ENCODE data around the gene PKD2L2. TPM values are rescaled to one million over a fixed set of nuclear protein-coding genes. Genes with fewer than 3 reads are reported as not detected.

The PKD2L2 gene
- total and polyA plus RNA-seq, 10 of the 15 experiments (the other 5 are each of a cell fraction or from before 2014, with no cell fraction given), result 0.11 to 0.86 (median 0.26) TPM; not detected in 4

DNA sequence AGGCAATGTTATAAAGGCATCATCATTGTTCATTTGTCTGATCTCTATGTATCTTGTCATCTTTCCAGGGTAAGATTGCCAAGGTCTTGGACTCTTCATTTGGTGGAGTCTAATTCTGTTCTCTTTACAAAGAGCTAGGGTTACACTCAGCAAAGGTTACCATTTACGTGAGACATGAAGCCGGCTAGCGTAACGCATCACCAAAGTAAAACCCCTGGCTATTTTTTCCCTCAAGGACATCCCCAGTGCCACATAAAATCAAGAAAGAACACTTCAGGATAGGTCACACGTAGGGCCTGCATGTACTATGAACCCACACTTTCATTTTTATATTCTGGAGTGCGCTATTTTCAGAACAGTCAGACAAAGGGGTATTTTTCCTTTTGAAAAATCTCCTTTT, 41.6 kb upstream of the PKD2L2 start (continued):
- TF ChIP-seq RELA (IDR thresholded peaks at IDR 0.05; ENCODE audit: borderline replicate concordance, partially characterized antibody) (peak; percentile 58), ZNF384 (IDR thresholded peaks at IDR 0.05; ENCODE audit: borderline replicate concordance, low read depth, low read length) (no peak), NFYA (IDR thresholded peaks at IDR 0.05; ENCODE audit: borderline replicate concordance, low read depth, low read length) (no peak), CREM (IDR thresholded peaks at IDR 0.05; ENCODE audit: low read depth) (peak; percentile 65; the same call in 1 of the 2 replicates), MEF2A (IDR thresholded peaks at IDR 0.05; ENCODE audit: insufficient read depth, low read depth, low read length) (peak; percentile 87), TBL1XR1 (IDR thresholded peaks at IDR 0.05; ENCODE audit: low read depth, low read length) (0 out of 2 replicates have a peak, but pooled peaks have one; percentile 41), BHLHE40 (IDR thresholded peaks at IDR 0.05; ENCODE audit: borderline replicate concordance in 1 of 2, low read depth in 2 of 2, low read length in 1 of 2) (peak in 1 of 2 experiments; percentile 49; a peak in 1 of 4 replicates), MEF2B (IDR thresholded peaks at IDR 0.05; ENCODE audit: partially characterized antibody, poor library complexity, severe bottlenecking) (peak; percentile 38), JUNB (IDR thresholded peaks at IDR 0.05) (peak; percentile 70), EED (IDR thresholded peaks at IDR 0.05; ENCODE audit: low read depth) (peak; percentile 71; the same call in 1 of the 2 replicates), EP300 (IDR thresholded peaks at IDR 0.05; ENCODE audit: borderline replicate concordance in 1 of 2, control insufficient read depth in 1 of 2, low read depth in 2 of 2, low read length in 2 of 2) (peak; percentile 11 to 48; a peak in 1 of 4 replicates), ZNF622 (IDR thresholded peaks at IDR 0.05) (no peak), ATF7 (IDR thresholded peaks at IDR 0.05; ENCODE audit: low read depth) (0 out of 2 replicates have a peak, but pooled peaks have one; percentile 20), RUNX3 (IDR thresholded peaks at IDR 0.05; ENCODE audit: low read length) (peak; percentile 78), IRF4 (IDR thresholded peaks at IDR 0.05; ENCODE audit: low read depth, low read length) (0 out of 2 replicates have a peak, but pooled peaks have one; percentile 42), FOXM1 (IDR thresholded peaks at IDR 0.05; ENCODE audit: low read depth, low read length) (0 out of 2 replicates have a peak, but pooled peaks have one; percentile 70), RAD51 (IDR thresholded peaks at IDR 0.05) (no peak), MYC (IDR thresholded peaks at IDR 0.05; ENCODE audit: insufficient read depth, insufficient read length, insufficient replicate concordance, low read length, severe bottlenecking) (no peak), NFIC (IDR thresholded peaks at IDR 0.05; ENCODE audit: low read depth, low read length) (peak; percentile 81; the same call in 1 of the 2 replicates), YBX1 (IDR thresholded peaks at IDR 0.05) (no peak)
- TF ChIP-seq, protein P1, sequence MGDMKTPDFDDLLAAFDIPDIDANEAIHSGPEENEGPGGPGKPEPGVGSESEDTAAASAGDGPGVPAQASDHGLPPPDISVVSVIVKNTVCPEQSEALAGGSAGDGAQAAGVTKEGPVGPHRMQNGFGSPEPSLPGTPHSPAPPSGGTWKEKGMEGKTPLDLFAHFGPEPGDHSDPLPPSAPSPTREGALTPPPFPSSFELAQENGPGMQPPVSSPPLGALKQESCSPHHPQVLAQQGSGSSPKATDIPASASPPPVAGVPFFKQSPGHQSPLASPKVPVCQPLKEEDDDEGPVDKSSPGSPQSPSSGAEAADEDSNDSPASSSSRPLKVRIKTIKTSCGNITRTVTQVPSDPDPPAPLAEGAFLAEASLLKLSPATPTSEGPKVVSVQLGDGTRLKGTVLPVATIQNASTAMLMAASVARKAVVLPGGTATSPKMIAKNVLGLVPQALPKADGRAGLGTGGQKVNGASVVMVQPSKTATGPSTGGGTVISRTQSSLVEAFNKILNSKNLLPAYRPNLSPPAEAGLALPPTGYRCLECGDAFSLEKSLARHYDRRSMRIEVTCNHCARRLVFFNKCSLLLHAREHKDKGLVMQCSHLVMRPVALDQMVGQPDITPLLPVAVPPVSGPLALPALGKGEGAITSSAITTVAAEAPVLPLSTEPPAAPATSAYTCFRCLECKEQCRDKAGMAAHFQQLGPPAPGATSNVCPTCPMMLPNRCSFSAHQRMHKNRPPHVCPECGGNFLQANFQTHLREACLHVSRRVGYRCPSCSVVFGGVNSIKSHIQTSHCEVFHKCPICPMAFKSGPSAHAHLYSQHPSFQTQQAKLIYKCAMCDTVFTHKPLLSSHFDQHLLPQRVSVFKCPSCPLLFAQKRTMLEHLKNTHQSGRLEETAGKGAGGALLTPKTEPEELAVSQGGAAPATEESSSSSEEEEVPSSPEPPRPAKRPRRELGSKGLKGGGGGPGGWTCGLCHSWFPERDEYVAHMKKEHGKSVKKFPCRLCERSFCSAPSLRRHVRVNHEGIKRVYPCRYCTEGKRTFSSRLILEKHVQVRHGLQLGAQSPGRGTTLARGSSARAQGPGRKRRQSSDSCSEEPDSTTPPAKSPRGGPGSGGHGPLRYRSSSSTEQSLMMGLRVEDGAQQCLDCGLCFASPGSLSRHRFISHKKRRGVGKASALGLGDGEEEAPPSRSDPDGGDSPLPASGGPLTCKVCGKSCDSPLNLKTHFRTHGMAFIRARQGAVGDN (IDR thresholded peaks at IDR 0.05), result peak; percentile 38; the same call in 1 of the 2 replicates
- TF ChIP-seq, protein P2, sequence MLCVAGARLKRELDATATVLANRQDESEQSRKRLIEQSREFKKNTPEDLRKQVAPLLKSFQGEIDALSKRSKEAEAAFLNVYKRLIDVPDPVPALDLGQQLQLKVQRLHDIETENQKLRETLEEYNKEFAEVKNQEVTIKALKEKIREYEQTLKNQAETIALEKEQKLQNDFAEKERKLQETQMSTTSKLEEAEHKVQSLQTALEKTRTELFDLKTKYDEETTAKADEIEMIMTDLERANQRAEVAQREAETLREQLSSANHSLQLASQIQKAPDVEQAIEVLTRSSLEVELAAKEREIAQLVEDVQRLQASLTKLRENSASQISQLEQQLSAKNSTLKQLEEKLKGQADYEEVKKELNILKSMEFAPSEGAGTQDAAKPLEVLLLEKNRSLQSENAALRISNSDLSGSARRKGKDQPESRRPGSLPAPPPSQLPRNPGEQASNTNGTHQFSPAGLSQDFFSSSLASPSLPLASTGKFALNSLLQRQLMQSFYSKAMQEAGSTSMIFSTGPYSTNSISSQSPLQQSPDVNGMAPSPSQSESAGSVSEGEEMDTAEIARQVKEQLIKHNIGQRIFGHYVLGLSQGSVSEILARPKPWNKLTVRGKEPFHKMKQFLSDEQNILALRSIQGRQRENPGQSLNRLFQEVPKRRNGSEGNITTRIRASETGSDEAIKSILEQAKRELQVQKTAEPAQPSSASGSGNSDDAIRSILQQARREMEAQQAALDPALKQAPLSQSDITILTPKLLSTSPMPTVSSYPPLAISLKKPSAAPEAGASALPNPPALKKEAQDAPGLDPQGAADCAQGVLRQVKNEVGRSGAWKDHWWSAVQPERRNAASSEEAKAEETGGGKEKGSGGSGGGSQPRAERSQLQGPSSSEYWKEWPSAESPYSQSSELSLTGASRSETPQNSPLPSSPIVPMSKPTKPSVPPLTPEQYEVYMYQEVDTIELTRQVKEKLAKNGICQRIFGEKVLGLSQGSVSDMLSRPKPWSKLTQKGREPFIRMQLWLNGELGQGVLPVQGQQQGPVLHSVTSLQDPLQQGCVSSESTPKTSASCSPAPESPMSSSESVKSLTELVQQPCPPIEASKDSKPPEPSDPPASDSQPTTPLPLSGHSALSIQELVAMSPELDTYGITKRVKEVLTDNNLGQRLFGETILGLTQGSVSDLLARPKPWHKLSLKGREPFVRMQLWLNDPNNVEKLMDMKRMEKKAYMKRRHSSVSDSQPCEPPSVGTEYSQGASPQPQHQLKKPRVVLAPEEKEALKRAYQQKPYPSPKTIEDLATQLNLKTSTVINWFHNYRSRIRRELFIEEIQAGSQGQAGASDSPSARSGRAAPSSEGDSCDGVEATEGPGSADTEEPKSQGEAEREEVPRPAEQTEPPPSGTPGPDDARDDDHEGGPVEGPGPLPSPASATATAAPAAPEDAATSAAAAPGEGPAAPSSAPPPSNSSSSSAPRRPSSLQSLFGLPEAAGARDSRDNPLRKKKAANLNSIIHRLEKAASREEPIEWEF (IDR thresholded peaks at IDR 0.05; ENCODE audit: insufficient replicate concordance, low read depth, low read length), result no peak
